NB4 (cell line): ENCODE data around the gene FILIP1L.

ENCODE experiments used
- DNase-seq: peaks from one replicate; pipeline ENCODE4 v3.0.0; 2010; ENCODE audit warnings: low read depth
- H3K4me3 ChIP-seq: one replicate; pipeline ENCODE4 v1.5.1; 2011; ENCODE audit warnings: mild to moderate bottlenecking, low read depth, low read length, moderate library complexity
- CTCF ChIP-seq: IDR thresholded peaks from one replicate; pipeline ENCODE4 v1.5.1; 2012; ENCODE audit warnings: low read depth, low read length
- MAX ChIP-seq: IDR thresholded peaks from 2 replicates; pipeline ENCODE4 v1.6.1; 2011; ENCODE audit warnings: low read depth, low read length
- MYC ChIP-seq: IDR thresholded peaks from 2 replicates; pipeline ENCODE4 v1.6.1; 2011; ENCODE audit warnings: low read depth, low read length
- POLR2A ChIP-seq: IDR thresholded peaks from 2 replicates; pipeline ENCODE4 v1.6.1; 2011; ENCODE audit warnings: mild to moderate bottlenecking; ENCODE audit not compliant: insufficient read length; ENCODE audit errors: extremely low read depth

Gene FILIP1L

GRCh38 chr3:99863002-99863401, 251.3 kb downstream of the FILIP1L start:
- TF ChIP-seq POLR2A, result no peak
- TF ChIP-seq CTCF, result no peak
- TF ChIP-seq MAX, result no peak
- no peak for TF ChIP-seq MYC
- DNase-seq, result no peak
- no peak overlapping the region for H3K4me3 ChIP-seq

- TF ChIP-seq CTCF (no peak), MAX (no peak), POLR2A (no peak), MYC (no peak)
- no peak overlapping the region for H3K4me3 ChIP-seq
- no peak for DNase-seq
These were observed 252.1 kb downstream of the FILIP1L start for GRCh38 chr3:99862208-99862607.

GRCh38 chr3:99861216-99861615, 253.1 kb downstream of the FILIP1L start:
- no peak overlapping the region for H3K4me3 ChIP-seq
- TF ChIP-seq MYC, result no peak
- TF ChIP-seq MAX, result no peak
- no peak for TF ChIP-seq POLR2A
- TF ChIP-seq CTCF, result no peak
- no peak for DNase-seq

GRCh38 chr3:99859825-99860224, 254.5 kb downstream of the FILIP1L start:
- no peak for DNase-seq
- TF ChIP-seq CTCF, result no peak
- H3K4me3 ChIP-seq, result no peak overlapping the region

GRCh38 chr3:99858469-99858868, 255.8 kb downstream of the FILIP1L start:
- no peak for DNase-seq
- no peak overlapping the region for H3K4me3 ChIP-seq
- no peak for TF ChIP-seq CTCF
- no peak for TF ChIP-seq MYC

GRCh38 chr3:99857278-99857677, 257.0 kb downstream of the FILIP1L start:
- DNase-seq, result no peak
- H3K4me3 ChIP-seq, result no peak overlapping the region
- no peak for TF ChIP-seq CTCF
- no peak for TF ChIP-seq MAX
- no peak for TF ChIP-seq POLR2A
- TF ChIP-seq MYC, result no peak
